Measurements from ENCODE around the gene TAF3.

GRCh38 chr10:7797582-7797981 is 20.7 kb upstream of the TAF3 start:
- TF ChIP-seq, protein P1, sequence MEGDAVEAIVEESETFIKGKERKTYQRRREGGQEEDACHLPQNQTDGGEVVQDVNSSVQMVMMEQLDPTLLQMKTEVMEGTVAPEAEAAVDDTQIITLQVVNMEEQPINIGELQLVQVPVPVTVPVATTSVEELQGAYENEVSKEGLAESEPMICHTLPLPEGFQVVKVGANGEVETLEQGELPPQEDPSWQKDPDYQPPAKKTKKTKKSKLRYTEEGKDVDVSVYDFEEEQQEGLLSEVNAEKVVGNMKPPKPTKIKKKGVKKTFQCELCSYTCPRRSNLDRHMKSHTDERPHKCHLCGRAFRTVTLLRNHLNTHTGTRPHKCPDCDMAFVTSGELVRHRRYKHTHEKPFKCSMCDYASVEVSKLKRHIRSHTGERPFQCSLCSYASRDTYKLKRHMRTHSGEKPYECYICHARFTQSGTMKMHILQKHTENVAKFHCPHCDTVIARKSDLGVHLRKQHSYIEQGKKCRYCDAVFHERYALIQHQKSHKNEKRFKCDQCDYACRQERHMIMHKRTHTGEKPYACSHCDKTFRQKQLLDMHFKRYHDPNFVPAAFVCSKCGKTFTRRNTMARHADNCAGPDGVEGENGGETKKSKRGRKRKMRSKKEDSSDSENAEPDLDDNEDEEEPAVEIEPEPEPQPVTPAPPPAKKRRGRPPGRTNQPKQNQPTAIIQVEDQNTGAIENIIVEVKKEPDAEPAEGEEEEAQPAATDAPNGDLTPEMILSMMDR (IDR thresholded peaks at IDR 0.05; ENCODE audit: poor library complexity), result no peak
- no peak for TF ChIP-seq EZH2 (IDR thresholded peaks at IDR 0.05; ENCODE audit: borderline replicate concordance)

All from hepatocyte (in vitro differentiated cells).